H9 (cell line): Measurements from ENCODE around the gene PDE3B. TPM values are rescaled to one million over a fixed set of nuclear protein-coding genes. Genes with fewer than 3 reads are reported as not detected.
"Not testable (repeated sequence)": the region's sequence is repeated elsewhere in the genome, so short reads cannot be mapped to it uniquely, and the experiment has no call there.

Experiments used
- DNase-seq: peaks from one replicate; pipeline ENCODE4 v3.0.0-alpha.2; 2017
- H2AFZ ChIP-seq: one replicate; pipeline ENCODE4 v1.6.1; 2013; ENCODE audit warnings: mild to moderate bottlenecking, low read length, control low read depth, moderate library complexity
- H2AK5ac ChIP-seq: 2 replicates; pipeline ENCODE4 v1.6.1; 2013; ENCODE audit warnings: low read length, control low read depth, mixed read lengths; ENCODE audit not compliant: insufficient read length
- H2BK120ac ChIP-seq: one replicate; pipeline ENCODE4 v1.6.1; 2013; ENCODE audit warnings: low read depth, mild to moderate bottlenecking, low read length, control low read depth, inconsistent platforms; ENCODE audit not compliant: poor library complexity, severe bottlenecking
- H2BK12ac ChIP-seq: 2 replicates; pipeline ENCODE4 v1.6.1; 2013; ENCODE audit warnings: low read length, control low read depth, mixed read lengths, low read depth; ENCODE audit not compliant: insufficient read length
- H2BK15ac ChIP-seq: 2 replicates; pipeline ENCODE4 v1.6.1; 2013; ENCODE audit warnings: low read depth, low read length, control low read depth
- H2BK20ac ChIP-seq: one replicate; pipeline ENCODE4 v1.6.1; 2013; ENCODE audit warnings: low read depth, mild to moderate bottlenecking, low read length, control low read depth, inconsistent platforms; ENCODE audit not compliant: poor library complexity, severe bottlenecking
- H2BK5ac ChIP-seq: 2 replicates; pipeline ENCODE4 v1.6.1; 2013; ENCODE audit warnings: low read length, control low read depth, mixed read lengths; ENCODE audit not compliant: insufficient read length
- H3K14ac ChIP-seq: 2 replicates; pipeline ENCODE4 v1.6.1; 2013; ENCODE audit warnings: low read length, control low read depth; ENCODE audit not compliant: insufficient read depth
- H3K18ac ChIP-seq: 2 replicates; pipeline ENCODE4 v1.6.1; 2013; ENCODE audit warnings: low read depth, mild to moderate bottlenecking, mixed read lengths, low read length, control low read depth; ENCODE audit not compliant: insufficient read length
- H3K23ac ChIP-seq: 2 replicates; pipeline ENCODE4 v1.6.1; 2013; ENCODE audit warnings: low read length, control low read depth, mixed read lengths, low read depth; ENCODE audit not compliant: insufficient read length
- H3K23me2 ChIP-seq: 2 replicates; pipeline ENCODE4 v1.6.1; 2013; ENCODE audit warnings: low read depth, mild to moderate bottlenecking, mixed read lengths, low read length, control low read depth; ENCODE audit not compliant: insufficient read length, poor library complexity, severe bottlenecking
- H3K27ac ChIP-seq: 2 replicates; pipeline ENCODE4 v1.5.1; 2013; ENCODE audit warnings: low read length, control low read depth, mixed read lengths, low read depth; ENCODE audit not compliant: insufficient read length
- H3K27me3 ChIP-seq: 2 replicates; pipeline ENCODE4 v1.6.1; 2013; ENCODE audit warnings: low read length, control low read depth, inconsistent platforms; ENCODE audit not compliant: insufficient read depth
- H3K4ac ChIP-seq: 2 replicates; pipeline ENCODE4 v1.6.1; 2013; ENCODE audit warnings: low read depth, mild to moderate bottlenecking, control low read depth, inconsistent platforms, low read length, moderate library complexity
- H3K4me1 ChIP-seq: 2 replicates; pipeline ENCODE4 v1.6.1; 2013; ENCODE audit warnings: low read length, control low read depth, inconsistent platforms; ENCODE audit not compliant: insufficient read depth
- H3K4me2 ChIP-seq: 2 replicates; pipeline ENCODE4 v1.6.1; 2013; ENCODE audit warnings: low read length, control low read depth, mixed read lengths; ENCODE audit not compliant: insufficient read length, insufficient read depth
- H3K56ac ChIP-seq: 2 replicates; pipeline ENCODE4 v1.6.1; 2013; ENCODE audit warnings: low read depth, mild to moderate bottlenecking, mixed read lengths, low read length, control low read depth; ENCODE audit not compliant: insufficient read length
- H3K79me1 ChIP-seq: 2 replicates; pipeline ENCODE4 v1.6.1; 2013; ENCODE audit warnings: low read depth, mild to moderate bottlenecking, moderate library complexity, low read length, control low read depth, inconsistent platforms; ENCODE audit not compliant: insufficient read depth, poor library complexity, severe bottlenecking
- H3K79me2 ChIP-seq: 2 replicates; pipeline ENCODE4 v1.6.1; 2013; ENCODE audit warnings: low read length, control low read depth, inconsistent platforms; ENCODE audit not compliant: insufficient read depth
- H3K9ac ChIP-seq: 2 replicates; pipeline ENCODE4 v1.6.1; 2013; ENCODE audit warnings: low read length, control low read depth, mixed read lengths; ENCODE audit not compliant: insufficient read length; ENCODE audit errors: extremely low read depth
- H3K9me3 ChIP-seq: one replicate; pipeline ENCODE4 v1.6.1; 2013; ENCODE audit warnings: low read depth, low read length, inconsistent platforms; ENCODE audit not compliant: control insufficient read depth
- H3T11ph ChIP-seq: one replicate; pipeline ENCODE4 v1.6.1; 2013; ENCODE audit warnings: mild to moderate bottlenecking, low read length, control low read depth, inconsistent platforms
- H4K20me1 ChIP-seq: one replicate; pipeline ENCODE4 v1.6.1; 2013; ENCODE audit not compliant: control insufficient read depth, insufficient read length, insufficient read depth
- H4K5ac ChIP-seq: 2 replicates; pipeline ENCODE4 v1.6.1; 2013; ENCODE audit warnings: low read depth, mild to moderate bottlenecking, mixed read lengths, low read length, control low read depth; ENCODE audit not compliant: insufficient read length
- H4K8ac ChIP-seq: replicated peaks from 2 replicates; pipeline ENCODE4 v1.6.1; 2013; ENCODE audit warnings: low read length, control low read depth, mixed read lengths, low read depth; ENCODE audit not compliant: insufficient read length
- H4K91ac ChIP-seq: 2 replicates; pipeline ENCODE4 v1.6.1; 2013; ENCODE audit warnings: low read depth, mild to moderate bottlenecking, moderate library complexity, mixed read lengths, low read length, control low read depth; ENCODE audit not compliant: insufficient read length
- H3K27ac Mint-ChIP-seq, 3 experiments: 2 replicates in 2 of 3; 3 replicates in 1 of 3; pipeline ENCODE4 v1.8.0; 2020 to 2021; ENCODE audit warnings: mixed read lengths in 3 of 3, mild to moderate bottlenecking in 1 of 3, moderate library complexity in 1 of 3
- H3K27me3 Mint-ChIP-seq: 2 replicates; pipeline ENCODE4 v1.8.0; 2021; ENCODE audit warnings: low read depth, mild to moderate bottlenecking, moderate library complexity, mixed read lengths
- H3K36me3 Mint-ChIP-seq, 3 experiments: 2 replicates in 2 of 3; 3 replicates in 1 of 3; pipeline ENCODE4 v1.8.0; 2020 to 2021; ENCODE audit warnings: low read depth in 3 of 3, mixed read lengths in 3 of 3; ENCODE audit not compliant: insufficient read depth in 1 of 3
- H3K4me1 Mint-ChIP-seq, 2 experiments: 2 replicates each; pipeline ENCODE4 v1.8.0; 2020; ENCODE audit warnings: mixed read lengths in 2 of 2
- H3K4me3 Mint-ChIP-seq, 2 experiments: 2 replicates in 1 of 2; 3 replicates in 1 of 2; pipeline ENCODE4 v1.8.0; 2020 to 2021; ENCODE audit warnings: mild to moderate bottlenecking in 2 of 2, mixed read lengths in 2 of 2, moderate library complexity in 1 of 2
- H3K9me3 Mint-ChIP-seq, 2 experiments: 2 replicates in 1 of 2; 3 replicates in 1 of 2; pipeline ENCODE4 v1.8.0; 2020; ENCODE audit warnings: mild to moderate bottlenecking in 2 of 2, mixed read lengths in 2 of 2, moderate library complexity in 1 of 2
- CTCF ChIP-seq: fragments of 200-600 bp; sonication (generic); conservative IDR thresholded peaks from 3 replicates; pipeline ENCODE4 v1.8.0; 2021; ENCODE audit warnings: antibody characterized with exemption, mild to moderate bottlenecking
- WGBS: extraction: QIAGEN DNeasy Blood & Tissue Kit; methylation state at CpG from one replicate; pipeline ENCODE4 v1.1.7; 2013; ENCODE audit warnings: missing lambda C conversion rate, low lambda C conversion rate, mixed read lengths; ENCODE audit not compliant: insufficient read length; ENCODE audit errors: extremely low coverage; 5-methylcytosine and 5-hydroxymethylcytosine counted together
- total RNA-seq: library from RNA; stranded (reverse); gene quantifications from 2 replicates; pipeline ENCODE4 v1.2.1, GENCODE V29; 2021

Gene PDE3B
- total RNA-seq, 1 experiment from 2014 or later: 6.6 TPM

DNA sequence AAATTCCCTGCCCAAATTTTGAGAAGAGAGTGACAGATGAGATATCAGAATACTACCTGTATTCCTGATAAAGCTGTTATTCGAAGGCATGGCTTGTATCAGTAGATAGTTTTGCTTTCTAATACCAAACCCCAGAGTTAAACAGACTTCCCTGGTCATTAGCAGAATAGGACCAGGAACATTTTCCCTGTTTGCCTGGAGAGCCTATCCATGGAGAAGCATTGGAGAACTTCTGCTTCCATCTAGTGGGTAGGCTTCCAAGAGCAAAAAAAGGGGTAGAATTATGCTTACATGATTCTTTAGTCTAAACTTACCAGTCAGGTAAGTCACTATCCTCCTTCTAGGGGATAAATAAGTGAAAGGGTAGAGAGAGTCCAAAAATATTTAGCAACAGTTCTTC lies 14.2 kb downstream of the PDE3B start:
- Histone ChIP-seq H3K79me2 (no peaks in the 10 kb centered on the region), H3K23ac (no peak overlapping the region), H3K23me2 (no peaks in the 10 kb centered on the region), H3K4ac (no peak overlapping the region), H3K56ac (no peak overlapping the region), H3K27ac (no peak overlapping the region), H3K4me2 (no peak overlapping the region), H3K18ac (no peak overlapping the region), H3K9ac (no peak overlapping the region), H2AK5ac (no peak overlapping the region), H4K8ac (no peak overlapping the region), H3K14ac (no peak overlapping the region), H2BK5ac (no peak overlapping the region), H3K4me1 (no peaks in the 10 kb centered on the region), H4K91ac (no peak overlapping the region), H2BK120ac (no peak overlapping the region), H2BK15ac (no peak overlapping the region), H3K9me3 (no peaks in the 10 kb centered on the region), H3K27me3 (no peaks in the 10 kb centered on the region), H2BK20ac (no peak overlapping the region), H4K20me1 (no peaks in the 10 kb centered on the region), H4K5ac (no peak overlapping the region), H2AFZ (no peak overlapping the region), H3T11ph (no peak overlapping the region), H3K79me1 (no peaks in the 10 kb centered on the region), H2BK12ac (no peak overlapping the region)
- WGBS: no CpG with 5 or more reads among the region's 1 CpG
- TF ChIP-seq CTCF: no peak
- H3K4me3 Mint-ChIP-seq: no peak overlapping the region
- H3K9me3 Mint-ChIP-seq: peaks cover 13 to 14% of the 10 kb centered on the region in 2 experiments
- no peak overlapping the region for H3K27ac Mint-ChIP-seq
- 0 out of 4 replicates have a peak, but pooled peaks cover 0 to 3% of the 10 kb centered on the region in 2 experiments for H3K4me1 Mint-ChIP-seq
- peaks cover 21 to 26% (median 24%) of the 10 kb centered on the region in 3 experiments for H3K36me3 Mint-ChIP-seq
- no peaks in the 10 kb centered on the region; the same call in 1 of the 2 replicates for H3K27me3 Mint-ChIP-seq
- DNase-seq: no peak

GRCh38 chr11:14664926-14665325 lies 21.3 kb downstream of the PDE3B start:
- H3K4ac ChIP-seq, H3K18ac ChIP-seq, H4K5ac ChIP-seq, H3K9me3 ChIP-seq, H3T11ph ChIP-seq, H3K79me1 ChIP-seq, H3K27ac Mint-ChIP-seq, H3K79me2 ChIP-seq, H2BK15ac ChIP-seq, H2AFZ ChIP-seq, H3K4me1 Mint-ChIP-seq, DNase-seq, H3K4me2 ChIP-seq, H3K27me3 Mint-ChIP-seq, H3K14ac ChIP-seq, H3K9ac ChIP-seq, H3K27ac ChIP-seq, H2BK12ac ChIP-seq, H2BK20ac ChIP-seq, H2BK120ac ChIP-seq, H3K27me3 ChIP-seq, H3K4me3 Mint-ChIP-seq, H4K91ac ChIP-seq, H4K8ac ChIP-seq, H3K4me1 ChIP-seq, H3K23ac ChIP-seq, H2BK5ac ChIP-seq, H4K20me1 ChIP-seq, H3K23me2 ChIP-seq, H3K56ac ChIP-seq, H2AK5ac ChIP-seq: not testable (repeated sequence)
- peaks cover 25 to 27% (median 27%) of the 10 kb centered on the region in 3 experiments for H3K36me3 Mint-ChIP-seq
- WGBS: no CpG with 5 or more reads among the region's 3 CpGs
- peaks cover 26 to 28% of the 10 kb centered on the region in 2 experiments for H3K9me3 Mint-ChIP-seq
